Smooth muscle cell (in vitro differentiated cells): ENCODE measurements around the gene HMBS. TPM values are rescaled to one million over a fixed set of nuclear protein-coding genes. Genes with fewer than 3 reads are reported as not detected.

Experiments used
- DNase-seq: peaks from one replicate; lab custom pipeline; 2025; ENCODE audit not compliant: unreplicated experiment; lab: John Stamatoyannopoulos, UW
- H2AFZ ChIP-seq: fragments of 200-600 bp; sonication (generic); 2 replicates; pipeline ENCODE4 v1.6.0; 2016; ENCODE audit warnings: antibody characterized with exemption, low read depth, mild to moderate bottlenecking
- H3F3A ChIP-seq: fragments of 200-600 bp; sonication (generic); 2 replicates; pipeline ENCODE4 v1.6.0; 2017; ENCODE audit warnings: antibody characterized with exemption, low read depth
- H3K27ac ChIP-seq: fragments of 200-600 bp; sonication (generic); 2 replicates; pipeline ENCODE4 v1.5.1; 2016; ENCODE audit warnings: low read depth, mild to moderate bottlenecking
- H3K27me3 ChIP-seq: fragments of 200-600 bp; sonication (generic); 2 replicates; pipeline ENCODE4 v1.6.1; 2016; ENCODE audit warnings: low read depth, mild to moderate bottlenecking
- H3K36me3 ChIP-seq: fragments of 200-600 bp; sonication (generic); 2 replicates; pipeline ENCODE4 v1.5.1; 2016; ENCODE audit warnings: low read depth
- H3K4me1 ChIP-seq: fragments of 200-600 bp; sonication (generic); 2 replicates; pipeline ENCODE4 v1.5.1; 2016; ENCODE audit warnings: low read depth
- H3K4me2 ChIP-seq: fragments of 200-600 bp; sonication (generic); 2 replicates; pipeline ENCODE4 v1.6.0; 2016; ENCODE audit warnings: mild to moderate bottlenecking
- H3K4me3 ChIP-seq: fragments of 200-600 bp; sonication (generic); 2 replicates; pipeline ENCODE4 v1.5.1; 2016; ENCODE audit warnings: mild to moderate bottlenecking
- H3K79me2 ChIP-seq: fragments of 200-600 bp; sonication (generic); 2 replicates; pipeline ENCODE4 v1.6.0; 2016; ENCODE audit warnings: low read depth, mild to moderate bottlenecking
- H3K9ac ChIP-seq: fragments of 200-600 bp; sonication (generic); 2 replicates; pipeline ENCODE4 v1.6.0; 2016; ENCODE audit warnings: low read depth
- H3K9me3 ChIP-seq: fragments of 200-600 bp; sonication (generic); replicated peaks from 2 replicates; pipeline ENCODE4 v1.5.1; 2016; ENCODE audit warnings: low read depth
- H4K20me1 ChIP-seq: fragments of 200-600 bp; sonication (generic); 2 replicates; pipeline ENCODE4 v1.6.0; 2016; ENCODE audit warnings: low read depth
- WGBS: methylation state at CpG from one replicate; pipeline ENCODE4 v1.1.7; 2016; ENCODE audit warnings: low lambda C conversion rate; 5-methylcytosine and 5-hydroxymethylcytosine counted together
- polyA plus RNA-seq: library from polyadenylated mRNA; unstranded; fragments of >200 nt; fragmentation: Nextera tagmentation; extraction: Ambion mirVana; gene quantifications from 2 replicates; pipeline ENCODE4 v1.2.1, GENCODE V29; 2016
- total RNA-seq: library from RNA; depleted of rRNA; stranded (reverse); fragments of >200 nt; gene quantifications from 2 replicates; pipeline ENCODE4 v1.2.3, GENCODE V29; 2014
- TF ChIP-seq, protein P1 (sequence below): fragments of 200-600 bp; sonication (generic); IDR thresholded peaks from 2 replicates; pipeline ENCODE4 v1.5.1; 2017; ENCODE audit warnings: borderline replicate concordance, mild to moderate bottlenecking, antibody characterized with exemption; ENCODE audit not compliant: insufficient read depth, poor library complexity, severe bottlenecking

Gene HMBS
- total and polyA plus RNA-seq, 2 experiments from 2014 or later, result 33.7 to 43.4 TPM

DNA sequence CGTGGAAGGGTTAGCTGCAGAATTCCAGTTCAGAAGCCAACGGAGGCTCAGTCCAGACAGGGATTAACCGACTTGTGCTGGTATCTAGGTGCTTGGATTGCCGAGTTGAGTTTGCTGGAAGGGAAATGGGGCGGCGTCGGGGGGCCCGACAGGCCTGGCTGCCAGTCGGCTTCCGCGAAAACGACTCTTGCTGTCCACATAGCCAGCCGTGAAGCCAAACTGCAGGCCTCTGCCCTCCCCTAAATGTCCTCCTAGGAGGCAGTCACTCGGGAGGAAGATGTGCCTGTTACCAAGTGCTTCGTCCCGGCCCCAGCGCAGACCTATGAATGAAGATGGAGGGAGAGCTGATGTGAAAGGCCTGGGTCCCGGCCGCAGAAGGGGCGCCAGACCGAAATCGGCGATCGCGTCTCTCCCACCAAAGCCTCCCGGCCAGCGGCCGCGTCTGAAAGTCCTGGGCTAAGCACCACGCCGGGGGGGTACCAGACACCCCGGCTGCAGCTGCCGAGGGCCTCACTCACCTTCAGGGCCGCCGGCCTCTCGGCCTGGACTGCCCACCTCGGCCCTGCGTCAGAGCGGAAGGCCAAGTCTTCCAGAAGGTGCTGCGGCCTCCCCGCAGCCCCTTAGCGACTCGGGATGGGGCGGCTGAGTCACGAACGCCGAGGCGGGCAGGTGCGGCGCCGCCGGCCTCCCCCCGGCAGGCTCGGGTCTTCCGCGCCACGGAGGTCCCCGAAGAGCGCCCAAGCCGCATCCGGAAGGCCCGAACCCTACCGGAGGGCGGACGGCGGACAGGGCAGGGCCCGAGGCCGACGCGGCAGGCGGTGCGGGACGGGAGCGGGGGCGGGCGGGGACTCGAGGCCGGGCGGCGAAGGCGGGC lies 9.5 kb downstream of the HMBS start:
- Histone ChIP-seq H3K4me1 (peaks cover 5% of the 10 kb centered on the region), H3K4me3 (peak overlapping the region; percentile 70), H3K27me3 (no peaks in the 10 kb centered on the region), H3K79me2 (peaks cover 35% of the 10 kb centered on the region), H3K36me3 (no peaks in the 10 kb centered on the region), H3K9ac (peak overlapping the region; percentile 59), H3K4me2 (peak overlapping the region; percentile 92), H4K20me1 (peaks cover 14% of the 10 kb centered on the region), H3F3A (peaks cover 14% of the 10 kb centered on the region), H2AFZ (no peak overlapping the region), H3K27ac (peak overlapping the region; percentile 69), H3K9me3 (no peaks in the 10 kb centered on the region)
- TF ChIP-seq, protein P1, sequence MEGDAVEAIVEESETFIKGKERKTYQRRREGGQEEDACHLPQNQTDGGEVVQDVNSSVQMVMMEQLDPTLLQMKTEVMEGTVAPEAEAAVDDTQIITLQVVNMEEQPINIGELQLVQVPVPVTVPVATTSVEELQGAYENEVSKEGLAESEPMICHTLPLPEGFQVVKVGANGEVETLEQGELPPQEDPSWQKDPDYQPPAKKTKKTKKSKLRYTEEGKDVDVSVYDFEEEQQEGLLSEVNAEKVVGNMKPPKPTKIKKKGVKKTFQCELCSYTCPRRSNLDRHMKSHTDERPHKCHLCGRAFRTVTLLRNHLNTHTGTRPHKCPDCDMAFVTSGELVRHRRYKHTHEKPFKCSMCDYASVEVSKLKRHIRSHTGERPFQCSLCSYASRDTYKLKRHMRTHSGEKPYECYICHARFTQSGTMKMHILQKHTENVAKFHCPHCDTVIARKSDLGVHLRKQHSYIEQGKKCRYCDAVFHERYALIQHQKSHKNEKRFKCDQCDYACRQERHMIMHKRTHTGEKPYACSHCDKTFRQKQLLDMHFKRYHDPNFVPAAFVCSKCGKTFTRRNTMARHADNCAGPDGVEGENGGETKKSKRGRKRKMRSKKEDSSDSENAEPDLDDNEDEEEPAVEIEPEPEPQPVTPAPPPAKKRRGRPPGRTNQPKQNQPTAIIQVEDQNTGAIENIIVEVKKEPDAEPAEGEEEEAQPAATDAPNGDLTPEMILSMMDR, result no peak
- no peak for DNase-seq
- 2% methylated on average over 74 of the region's 81 CpGs for WGBS

DNA sequence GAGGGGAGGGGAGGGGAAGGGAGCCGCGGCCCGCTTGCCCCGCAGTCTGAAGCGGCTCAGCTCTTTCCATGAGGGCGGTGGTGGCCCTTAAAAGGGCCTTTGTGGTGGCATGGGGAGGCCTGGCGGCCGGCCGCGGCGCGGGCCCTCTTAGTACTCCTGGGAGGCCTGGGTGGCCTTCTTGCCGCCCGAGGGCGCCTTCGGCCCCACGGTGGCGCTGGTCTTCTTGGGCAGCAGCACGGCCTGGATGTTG lies 10.1 kb downstream of the HMBS start:
- Histone ChIP-seq H3K79me2 (peaks cover 35% of the 10 kb centered on the region), H3K27me3 (no peaks in the 10 kb centered on the region), H3K9ac (peak overlapping the region; percentile 59), H3F3A (peaks cover 14% of the 10 kb centered on the region), H3K36me3 (no peaks in the 10 kb centered on the region), H2AFZ (no peak overlapping the region), H3K4me3 (peak overlapping the region; percentile 70), H3K9me3 (no peaks in the 10 kb centered on the region), H4K20me1 (peaks cover 14% of the 10 kb centered on the region), H3K27ac (peak overlapping the region; percentile 69), H3K4me2 (peak overlapping the region; percentile 92), H3K4me1 (peaks cover 5% of the 10 kb centered on the region)
- DNase-seq, result no peak
- WGBS, result under 1% methylated on average over 15 of the region's 19 CpGs
- TF ChIP-seq, protein P1, result peak; percentile 55

DNA sequence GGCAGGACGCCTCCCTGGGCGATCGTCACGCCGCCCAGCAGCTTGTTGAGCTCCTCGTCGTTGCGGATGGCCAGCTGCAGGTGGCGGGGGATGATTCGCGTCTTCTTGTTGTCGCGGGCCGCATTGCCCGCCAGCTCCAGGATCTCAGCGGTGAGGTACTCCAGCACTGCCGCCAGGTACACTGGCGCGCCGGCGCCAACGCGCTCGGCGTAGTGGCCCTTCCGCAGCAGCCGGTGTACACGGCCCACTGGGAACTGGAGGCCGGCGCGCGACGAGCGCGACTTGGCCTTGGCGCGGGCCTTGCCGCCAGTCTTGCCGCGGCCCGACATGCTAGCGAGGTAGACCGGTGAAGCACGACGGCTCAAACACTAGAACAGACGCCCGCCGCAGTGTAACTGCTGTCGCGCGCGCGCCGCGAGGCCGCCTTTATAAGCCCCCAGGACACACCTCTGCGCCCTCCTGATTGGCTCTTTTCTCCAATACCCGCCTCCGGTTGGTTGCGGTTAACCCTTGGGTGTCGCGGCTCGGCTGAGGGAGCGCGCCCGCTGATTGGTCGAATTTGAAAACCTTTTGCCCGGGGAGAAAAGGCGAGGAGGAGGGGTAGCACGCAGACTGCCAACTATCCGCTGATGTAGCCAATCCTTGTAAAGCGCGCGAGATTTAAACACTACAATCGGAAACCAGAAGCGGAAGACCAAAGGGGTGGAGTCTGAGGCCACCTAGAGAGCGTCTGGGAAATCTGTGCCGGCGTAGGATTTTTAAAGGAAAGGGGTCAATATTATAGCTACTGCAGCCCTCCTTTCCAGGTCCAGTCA lies 10.6 kb downstream of the HMBS start:
- Histone ChIP-seq H2AFZ (no peak overlapping the region), H4K20me1 (peaks cover 14% of the 10 kb centered on the region), H3K4me1 (peaks cover 8% of the 10 kb centered on the region), H3K27ac (peak overlapping the region; percentile 69), H3K9ac (peak overlapping the region; percentile 59), H3K36me3 (no peaks in the 10 kb centered on the region), H3K79me2 (peaks cover 38% of the 10 kb centered on the region), H3K27me3 (no peaks in the 10 kb centered on the region), H3K4me3 (peak overlapping the region; percentile 70), H3F3A (peaks cover 14% of the 10 kb centered on the region), H3K9me3 (no peaks in the 10 kb centered on the region), H3K4me2 (peak overlapping the region; percentile 92)
- TF ChIP-seq, protein P1, result no peak
- DNase-seq, result peak; percentile 95
- WGBS, result 1% methylated on average over 77 of the region's 79 CpGs
